ENCODE measurements around the gene ARL6IP4.

ARL6IP4 gene

GRCh38 chr12:122959566-122960192, 20.8 kb upstream of the ARL6IP4 start:
- no peak for DNase-seq

- DNase-seq = no peak
These were observed 20.3 kb upstream of the ARL6IP4 start for GRCh38 chr12:122960193-122960569.

GRCh38 chr12:122961531-122962329, 18.8 kb upstream of the ARL6IP4 start:
- no peak for DNase-seq

- no peak for DNase-seq
These were observed 16.6 kb upstream of the ARL6IP4 start for GRCh38 chr12:122963941-122964265.

GRCh38 chr12:122964439-122965257, 15.8 kb upstream of the ARL6IP4 start:
- no peak for DNase-seq

- DNase-seq = no peak
These were observed 15.1 kb upstream of the ARL6IP4 start for GRCh38 chr12:122965321-122965751.

GRCh38 chr12:122965851-122966742, 14.4 kb upstream of the ARL6IP4 start, which contains the start of gene ABCB9:
TSS of gene ABCB9 (minus strand) at chr12:122966463. CDS start at chr12:122960235, 6,228 bp downstream.
- DNase-seq = peak; percentile 99

- peak; percentile 43 for DNase-seq
These were observed 13.5 kb upstream of the ARL6IP4 start for GRCh38 chr12:122966743-122967550.

GRCh38 chr12:122968104-122968503, 12.4 kb upstream of the ARL6IP4 start:
- no peak for DNase-seq

GRCh38 chr12:122969676-122970075, 10.8 kb upstream of the ARL6IP4 start:
- DNase-seq = peak; percentile 25

- peak; percentile 98 for DNase-seq
These were observed 6.1 kb upstream of the ARL6IP4 start for GRCh38 chr12:122974274-122974891.

GRCh38 chr12:122974892-122975789, 5.3 kb upstream of the ARL6IP4 start, which contains the start of gene OGFOD2:
TSS of gene OGFOD2 (plus strand) at chr12:122975244. CDS start at chr12:122975252, 8 bp downstream.
- DNase-seq = peak; percentile 97

GRCh38 chr12:122975790-122976647, 4.5 kb upstream of the ARL6IP4 start:
- no peak for DNase-seq

GRCh38 chr12:122976648-122976975, 3.9 kb upstream of the ARL6IP4 start:
- DNase-seq = no peak

GRCh38 chr12:122977153-122977552, 3.3 kb upstream of the ARL6IP4 start:
- DNase-seq = no peak

- no peak for DNase-seq
These were observed 2.7 kb upstream of the ARL6IP4 start for GRCh38 chr12:122977655-122978392.

- no peak for DNase-seq
These were observed 1.9 kb upstream of the ARL6IP4 start for GRCh38 chr12:122978507-122978955.
